Effector memory CD4-positive, alpha-beta T cell (primary cell): Measurements from ENCODE around the gene SLC15A1.

Source experiments
- DNase-seq, 3 donors: peaks; one replicate each; pipeline ENCODE4 v3.0.0-alpha.2; 2020
- H3K27ac ChIP-seq: 2 replicates; pipeline ENCODE4 v1.7.0; 2013; ENCODE audit warnings: mild to moderate bottlenecking, low read length, moderate library complexity; ENCODE audit not compliant: insufficient read depth, poor library complexity, severe bottlenecking
- H3K27me3 ChIP-seq: replicated peaks from 2 replicates; pipeline ENCODE4 v1.7.0; 2013; ENCODE audit warnings: mild to moderate bottlenecking, low read length; ENCODE audit not compliant: insufficient read depth, control insufficient read depth, poor library complexity, severe bottlenecking
- H3K36me3 ChIP-seq: 2 replicates; pipeline ENCODE4 v1.7.0; 2013; ENCODE audit warnings: mild to moderate bottlenecking, low read length, moderate library complexity; ENCODE audit not compliant: control insufficient read depth, insufficient read depth
- H3K4me1 ChIP-seq: 2 replicates; pipeline ENCODE4 v1.7.0; 2013; ENCODE audit warnings: low read length, mild to moderate bottlenecking; ENCODE audit not compliant: control insufficient read depth, insufficient read depth, poor library complexity, severe bottlenecking
- H3K4me3 ChIP-seq: 2 replicates; pipeline ENCODE4 v1.7.0; 2013; ENCODE audit warnings: low read length, low read depth, mild to moderate bottlenecking; ENCODE audit not compliant: insufficient read depth, poor library complexity, severe bottlenecking
- H3K9me3 ChIP-seq: 2 replicates; pipeline ENCODE4 v1.7.0; 2013; ENCODE audit warnings: mild to moderate bottlenecking, low read length, moderate library complexity; ENCODE audit not compliant: control insufficient read depth

SLC15A1 gene

GRCh38 chr13:98740131-98740530, 12.3 kb downstream of the SLC15A1 start:
- DNase-seq = no peak
- Histone ChIP-seq H3K9me3 (no peaks in the 10 kb centered on the region), H3K4me1 (no peaks in the 10 kb centered on the region), H3K27me3 (no peaks in the 10 kb centered on the region), H3K27ac (no peak overlapping the region), H3K4me3 (no peak overlapping the region), H3K36me3 (no peaks in the 10 kb centered on the region)

- no peaks in the 10 kb centered on the region for H3K9me3 ChIP-seq
- no peak for DNase-seq
- no peak overlapping the region for H3K27ac ChIP-seq
- no peaks in the 10 kb centered on the region for H3K4me1 ChIP-seq
- H3K4me3 ChIP-seq = no peak overlapping the region
- no peaks in the 10 kb centered on the region for H3K36me3 ChIP-seq
- H3K27me3 ChIP-seq = no peaks in the 10 kb centered on the region
These were observed 13.5 kb downstream of the SLC15A1 start for GRCh38 chr13:98738993-98739392.

- Histone ChIP-seq H3K36me3 (no peaks in the 10 kb centered on the region), H3K4me3 (no peak overlapping the region), H3K27ac (no peak overlapping the region), H3K27me3 (no peaks in the 10 kb centered on the region), H3K9me3 (no peaks in the 10 kb centered on the region), H3K4me1 (no peaks in the 10 kb centered on the region)
- DNase-seq = no peak
These were observed 14.3 kb downstream of the SLC15A1 start for GRCh38 chr13:98738213-98738612.

- DNase-seq = no peak
- Histone ChIP-seq H3K27ac (no peak overlapping the region), H3K9me3 (no peaks in the 10 kb centered on the region), H3K27me3 (no peaks in the 10 kb centered on the region), H3K4me1 (no peaks in the 10 kb centered on the region), H3K36me3 (no peaks in the 10 kb centered on the region), H3K4me3 (no peak overlapping the region)
These were observed 20.5 kb downstream of the SLC15A1 start for GRCh38 chr13:98731925-98732324.

DNA sequence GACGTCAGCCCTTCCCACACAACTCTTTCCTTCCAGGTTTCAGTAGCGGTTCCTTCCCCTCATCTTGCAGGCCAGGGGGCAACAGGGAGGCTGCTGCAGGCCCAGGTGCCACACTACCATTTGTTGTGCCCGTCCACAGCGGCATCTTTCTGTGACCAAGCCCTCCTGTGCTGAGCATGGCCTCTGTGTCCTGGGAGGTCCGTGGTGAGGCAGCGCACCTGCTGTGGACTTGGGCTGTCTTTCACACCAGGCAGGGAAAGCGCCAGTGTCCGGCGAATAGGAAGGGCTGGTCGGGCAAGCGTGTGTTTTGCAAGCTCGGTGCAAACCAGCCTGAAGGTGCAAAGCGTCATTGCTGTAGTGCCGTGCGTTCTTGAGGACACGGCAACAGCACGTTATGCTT, 21.4 kb downstream of the SLC15A1 start:
- H3K4me3 ChIP-seq = no peak overlapping the region
- H3K27me3 ChIP-seq = no peaks in the 10 kb centered on the region
- no peaks in the 10 kb centered on the region for H3K4me1 ChIP-seq
- DNase-seq = no peak
- no peaks in the 10 kb centered on the region for H3K9me3 ChIP-seq
- H3K27ac ChIP-seq = no peak overlapping the region
- no peaks in the 10 kb centered on the region for H3K36me3 ChIP-seq

- DNase-seq = no peak
- no peak overlapping the region for H3K27ac ChIP-seq
- no peaks in the 10 kb centered on the region for H3K27me3 ChIP-seq
- H3K9me3 ChIP-seq = no peaks in the 10 kb centered on the region
- no peaks in the 10 kb centered on the region for H3K36me3 ChIP-seq
- no peak overlapping the region for H3K4me3 ChIP-seq
- H3K4me1 ChIP-seq = no peaks in the 10 kb centered on the region
These were observed 22.0 kb downstream of the SLC15A1 start for GRCh38 chr13:98730441-98730840.

GRCh38 chr13:98729658-98730057, 22.8 kb downstream of the SLC15A1 start:
- no peaks in the 10 kb centered on the region for H3K9me3 ChIP-seq
- H3K27me3 ChIP-seq = no peaks in the 10 kb centered on the region
- H3K27ac ChIP-seq = no peak overlapping the region
- no peak overlapping the region for H3K4me3 ChIP-seq
- H3K4me1 ChIP-seq = no peaks in the 10 kb centered on the region
- H3K36me3 ChIP-seq = no peaks in the 10 kb centered on the region
- no peak for DNase-seq

DNA sequence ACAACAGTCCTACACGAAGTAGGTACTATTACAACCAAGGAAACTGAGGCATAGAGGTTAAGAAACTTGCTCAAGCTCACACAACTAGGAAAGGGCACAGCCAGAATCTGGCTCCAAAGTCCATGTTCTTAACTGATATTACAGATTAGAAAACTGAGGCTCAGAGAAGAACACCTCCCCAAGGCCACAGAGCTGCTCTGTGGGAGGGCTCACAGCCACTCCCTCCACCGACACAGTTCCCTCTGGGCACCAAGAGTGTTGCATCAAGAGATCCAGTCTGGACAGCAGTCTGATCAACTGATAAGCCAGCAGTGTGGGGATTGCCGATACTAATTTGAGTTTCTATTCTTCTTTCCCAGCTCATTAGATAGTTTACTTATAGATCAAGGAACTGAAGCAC, 29.5 kb downstream of the SLC15A1 start:
- no peak overlapping the region for H3K4me3 ChIP-seq
- H3K27ac ChIP-seq = no peak overlapping the region
- no peaks in the 10 kb centered on the region for H3K27me3 ChIP-seq
- no peak for DNase-seq
- H3K36me3 ChIP-seq = no peaks in the 10 kb centered on the region
- no peaks in the 10 kb centered on the region for H3K4me1 ChIP-seq
- H3K9me3 ChIP-seq = no peaks in the 10 kb centered on the region

- no peaks in the 10 kb centered on the region for H3K9me3 ChIP-seq
- H3K4me1 ChIP-seq = no peaks in the 10 kb centered on the region
- no peak overlapping the region for H3K4me3 ChIP-seq
- no peaks in the 10 kb centered on the region for H3K36me3 ChIP-seq
- H3K27ac ChIP-seq = no peak overlapping the region
- DNase-seq = no peak
- no peaks in the 10 kb centered on the region for H3K27me3 ChIP-seq
These were observed 30.5 kb downstream of the SLC15A1 start for GRCh38 chr13:98721825-98722510.

- no peaks in the 10 kb centered on the region for H3K36me3 ChIP-seq
- no peak overlapping the region for H3K4me3 ChIP-seq
- H3K4me1 ChIP-seq = no peaks in the 10 kb centered on the region
- no peak overlapping the region for H3K27ac ChIP-seq
- H3K27me3 ChIP-seq = no peaks in the 10 kb centered on the region
- no peaks in the 10 kb centered on the region for H3K9me3 ChIP-seq
- DNase-seq = no peak
These were observed 32.8 kb downstream of the SLC15A1 start for GRCh38 chr13:98719527-98720250.
